ENCODE measurements around the gene KAZN.

KAZN gene

GRCh38 chr1:14611792-14612191, 13.3 kb downstream of the KAZN start:
- H3K4me1 ChIP-seq (ENCODE audit: control insufficient read depth in 2 of 2, insufficient read depth in 2 of 2, low read length in 2 of 2) = no peaks in the 10 kb centered on the region
- H3K9me3 ChIP-seq (ENCODE audit: control insufficient read depth in 2 of 2, low read length in 2 of 2) = no peaks in the 10 kb centered on the region
- H3K27me3 ChIP-seq (ENCODE audit: control insufficient read depth in 2 of 2, insufficient read depth in 2 of 2, low read length in 2 of 2) = no peaks in the 10 kb centered on the region
- no peak overlapping the region for H3K4me3 ChIP-seq (ENCODE audit: low read length in 2 of 2)
- H3K36me3 ChIP-seq (ENCODE audit: control insufficient read depth in 2 of 2, insufficient read depth in 2 of 2, low read length in 2 of 2) = no peaks in the 10 kb centered on the region
- no peak overlapping the region for H3K9ac ChIP-seq (ENCODE audit: low read depth in 1 of 2, low read length in 2 of 2)
- H3K27ac ChIP-seq (ENCODE audit: low read depth in 2 of 2, low read length in 2 of 2) = no peak overlapping the region

- H3K4me3 ChIP-seq (ENCODE audit: low read length in 2 of 2) = no peak overlapping the region
- H3K27ac ChIP-seq (ENCODE audit: low read depth in 2 of 2, low read length in 2 of 2) = no peak overlapping the region
- H3K36me3 ChIP-seq (ENCODE audit: control insufficient read depth in 2 of 2, insufficient read depth in 2 of 2, low read length in 2 of 2) = no peaks in the 10 kb centered on the region
- no peaks in the 10 kb centered on the region for H3K9me3 ChIP-seq (ENCODE audit: control insufficient read depth in 2 of 2, low read length in 2 of 2)
- no peaks in the 10 kb centered on the region for H3K27me3 ChIP-seq (ENCODE audit: control insufficient read depth in 2 of 2, insufficient read depth in 2 of 2, low read length in 2 of 2)
- H3K4me1 ChIP-seq (ENCODE audit: control insufficient read depth in 2 of 2, insufficient read depth in 2 of 2, low read length in 2 of 2) = no peaks in the 10 kb centered on the region
- no peak overlapping the region for H3K9ac ChIP-seq (ENCODE audit: low read depth in 1 of 2, low read length in 2 of 2)
Measured at GRCh38 chr1:14612256-14612655, 13.8 kb downstream of the KAZN start.

- H3K9ac ChIP-seq (ENCODE audit: low read depth in 1 of 2, low read length in 2 of 2) = no peak overlapping the region
- no peaks in the 10 kb centered on the region for H3K4me1 ChIP-seq (ENCODE audit: control insufficient read depth in 2 of 2, insufficient read depth in 2 of 2, low read length in 2 of 2)
- no peak overlapping the region for H3K27ac ChIP-seq (ENCODE audit: low read depth in 2 of 2, low read length in 2 of 2)
- no peaks in the 10 kb centered on the region for H3K9me3 ChIP-seq (ENCODE audit: control insufficient read depth in 2 of 2, low read length in 2 of 2)
- H3K27me3 ChIP-seq (ENCODE audit: control insufficient read depth in 2 of 2, insufficient read depth in 2 of 2, low read length in 2 of 2) = no peaks in the 10 kb centered on the region
- no peaks in the 10 kb centered on the region for H3K36me3 ChIP-seq (ENCODE audit: control insufficient read depth in 2 of 2, insufficient read depth in 2 of 2, low read length in 2 of 2)
- no peak overlapping the region for H3K4me3 ChIP-seq (ENCODE audit: low read length in 2 of 2)
Measured at GRCh38 chr1:14613926-14614325, 15.4 kb downstream of the KAZN start.

DNA sequence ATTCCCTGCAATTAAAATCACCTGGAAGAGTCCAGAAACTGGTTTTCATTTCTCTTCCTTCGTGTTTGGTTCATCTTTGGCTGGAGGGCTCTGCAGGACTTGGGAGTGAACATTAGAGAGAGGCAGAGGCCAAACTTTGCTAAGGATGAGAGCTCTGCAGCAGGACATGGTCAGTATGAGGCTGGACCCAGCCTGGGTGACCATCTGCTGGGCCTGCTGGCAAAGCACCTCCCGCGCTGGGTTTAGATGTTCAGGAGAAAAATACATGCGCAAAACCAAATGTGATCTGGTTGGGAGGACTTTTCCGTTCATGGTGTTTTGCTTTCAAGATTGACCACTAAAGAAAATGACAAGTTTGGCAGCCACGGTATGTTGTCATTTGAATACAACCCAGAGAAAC, 15.9 kb downstream of the KAZN start:
- H3K4me1 ChIP-seq (ENCODE audit: control insufficient read depth in 2 of 2, insufficient read depth in 2 of 2, low read length in 2 of 2) = no peaks in the 10 kb centered on the region
- no peak overlapping the region for H3K4me3 ChIP-seq (ENCODE audit: low read length in 2 of 2)
- H3K27me3 ChIP-seq (ENCODE audit: control insufficient read depth in 2 of 2, insufficient read depth in 2 of 2, low read length in 2 of 2) = no peaks in the 10 kb centered on the region
- no peaks in the 10 kb centered on the region for H3K36me3 ChIP-seq (ENCODE audit: control insufficient read depth in 2 of 2, insufficient read depth in 2 of 2, low read length in 2 of 2)
- no peak overlapping the region for H3K9ac ChIP-seq (ENCODE audit: low read depth in 1 of 2, low read length in 2 of 2)
- H3K27ac ChIP-seq (ENCODE audit: low read depth in 2 of 2, low read length in 2 of 2) = no peak overlapping the region
- no peaks in the 10 kb centered on the region for H3K9me3 ChIP-seq (ENCODE audit: control insufficient read depth in 2 of 2, low read length in 2 of 2)

GRCh38 chr1:14615549-14616218, 17.2 kb downstream of the KAZN start:
- Histone ChIP-seq H3K4me1 (ENCODE audit: control insufficient read depth in 2 of 2, insufficient read depth in 2 of 2, low read length in 2 of 2) (no peaks in the 10 kb centered on the region), H3K27me3 (ENCODE audit: control insufficient read depth in 2 of 2, insufficient read depth in 2 of 2, low read length in 2 of 2) (no peaks in the 10 kb centered on the region), H3K9ac (ENCODE audit: low read depth in 1 of 2, low read length in 2 of 2) (no peak overlapping the region), H3K4me3 (ENCODE audit: low read length in 2 of 2) (no peak overlapping the region), H3K9me3 (ENCODE audit: control insufficient read depth in 2 of 2, low read length in 2 of 2) (no peaks in the 10 kb centered on the region), H3K27ac (ENCODE audit: low read depth in 2 of 2, low read length in 2 of 2) (no peak overlapping the region), H3K36me3 (ENCODE audit: control insufficient read depth in 2 of 2, insufficient read depth in 2 of 2, low read length in 2 of 2) (no peaks in the 10 kb centered on the region)

- H3K27me3 ChIP-seq (ENCODE audit: control insufficient read depth in 2 of 2, insufficient read depth in 2 of 2, low read length in 2 of 2) = no peaks in the 10 kb centered on the region
- H3K4me3 ChIP-seq (ENCODE audit: low read length in 2 of 2) = no peak overlapping the region
- H3K9me3 ChIP-seq (ENCODE audit: control insufficient read depth in 2 of 2, low read length in 2 of 2) = no peaks in the 10 kb centered on the region
- no peaks in the 10 kb centered on the region for H3K4me1 ChIP-seq (ENCODE audit: control insufficient read depth in 2 of 2, insufficient read depth in 2 of 2, low read length in 2 of 2)
- H3K9ac ChIP-seq (ENCODE audit: low read depth in 1 of 2, low read length in 2 of 2) = no peak overlapping the region
- no peaks in the 10 kb centered on the region for H3K36me3 ChIP-seq (ENCODE audit: control insufficient read depth in 2 of 2, insufficient read depth in 2 of 2, low read length in 2 of 2)
- H3K27ac ChIP-seq (ENCODE audit: low read depth in 2 of 2, low read length in 2 of 2) = no peak overlapping the region
Measured at GRCh38 chr1:14616632-14617396, 18.3 kb downstream of the KAZN start.

DNA sequence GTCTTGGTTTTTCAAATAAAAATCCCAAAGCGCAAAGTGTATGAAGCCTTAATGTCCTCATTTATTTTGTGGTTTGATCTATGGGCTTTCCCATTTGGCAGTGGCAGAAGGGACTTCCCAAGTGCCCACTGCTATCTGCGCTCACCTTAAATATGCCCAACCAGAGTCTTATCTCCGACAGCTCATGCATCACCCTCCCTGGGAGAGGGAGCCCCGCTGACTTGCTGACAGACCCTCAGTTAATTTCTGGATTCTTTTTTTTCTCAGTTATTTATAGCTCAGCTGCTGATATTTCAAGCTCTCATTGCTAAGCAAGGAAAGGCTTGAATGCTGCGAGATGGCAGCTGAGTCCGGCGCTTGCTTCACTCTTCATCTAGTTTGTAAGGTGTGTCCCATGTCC, 19.3 kb downstream of the KAZN start:
- H3K9me3 ChIP-seq (ENCODE audit: control insufficient read depth in 2 of 2, low read length in 2 of 2) = no peaks in the 10 kb centered on the region
- H3K27me3 ChIP-seq (ENCODE audit: control insufficient read depth in 2 of 2, insufficient read depth in 2 of 2, low read length in 2 of 2) = no peaks in the 10 kb centered on the region
- H3K4me3 ChIP-seq (ENCODE audit: low read length in 2 of 2) = no peak overlapping the region
- no peaks in the 10 kb centered on the region for H3K4me1 ChIP-seq (ENCODE audit: control insufficient read depth in 2 of 2, insufficient read depth in 2 of 2, low read length in 2 of 2)
- H3K27ac ChIP-seq (ENCODE audit: low read depth in 2 of 2, low read length in 2 of 2) = no peak overlapping the region
- no peaks in the 10 kb centered on the region for H3K36me3 ChIP-seq (ENCODE audit: control insufficient read depth in 2 of 2, insufficient read depth in 2 of 2, low read length in 2 of 2)
- H3K9ac ChIP-seq (ENCODE audit: low read depth in 1 of 2, low read length in 2 of 2) = no peak overlapping the region

DNA sequence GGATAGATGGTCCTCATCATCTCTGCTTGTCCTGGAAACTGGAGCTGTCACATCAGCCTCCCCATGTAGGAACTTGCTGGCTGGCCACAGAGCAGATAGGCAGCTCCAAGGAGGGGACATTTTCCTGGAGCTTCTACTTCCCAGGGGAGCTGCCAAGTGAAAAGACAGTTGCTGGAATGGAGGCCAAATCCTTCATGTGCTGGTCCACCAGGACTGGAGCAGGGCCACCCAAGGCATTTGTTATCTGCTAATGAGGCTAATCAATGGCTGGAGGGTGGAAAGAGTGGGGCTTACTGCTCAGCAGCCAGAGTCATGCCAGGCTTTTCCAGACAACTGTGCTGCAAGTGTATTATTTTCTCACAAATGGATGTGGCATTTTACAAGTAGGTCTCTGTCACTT, 22.5 kb downstream of the KAZN start:
- H3K9ac ChIP-seq (ENCODE audit: low read depth in 1 of 2, low read length in 2 of 2) = no peak overlapping the region
- H3K27me3 ChIP-seq (ENCODE audit: control insufficient read depth in 2 of 2, insufficient read depth in 2 of 2, low read length in 2 of 2) = no peaks in the 10 kb centered on the region
- H3K36me3 ChIP-seq (ENCODE audit: control insufficient read depth in 2 of 2, insufficient read depth in 2 of 2, low read length in 2 of 2) = no peaks in the 10 kb centered on the region
- no peaks in the 10 kb centered on the region for H3K9me3 ChIP-seq (ENCODE audit: control insufficient read depth in 2 of 2, low read length in 2 of 2)
- H3K4me1 ChIP-seq (ENCODE audit: control insufficient read depth in 2 of 2, insufficient read depth in 2 of 2, low read length in 2 of 2) = no peaks in the 10 kb centered on the region
- H3K4me3 ChIP-seq (ENCODE audit: low read length in 2 of 2) = no peak overlapping the region
- H3K27ac ChIP-seq (ENCODE audit: low read depth in 2 of 2, low read length in 2 of 2) = no peak overlapping the region

DNA sequence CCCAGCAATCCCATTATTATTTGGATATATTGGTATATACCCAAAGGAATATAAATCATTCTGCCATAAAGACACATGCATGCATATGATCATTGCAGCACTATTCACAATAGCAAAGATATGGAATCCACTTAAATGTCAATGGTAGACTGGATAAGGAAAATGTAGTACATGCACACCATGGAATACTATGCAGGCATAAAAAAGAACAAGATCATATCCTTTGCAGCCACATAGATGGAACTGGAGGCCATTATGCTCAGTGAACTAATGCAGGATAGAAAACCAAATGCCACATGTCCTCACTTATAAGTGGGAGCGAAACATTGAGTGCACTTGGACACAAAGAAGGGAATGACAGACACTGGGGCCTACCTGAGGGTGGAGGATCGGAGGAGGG, 24.6 kb downstream of the KAZN start:
- H3K9ac ChIP-seq (ENCODE audit: low read depth in 1 of 2, low read length in 2 of 2) = no peak overlapping the region

GRCh38 chr1:14624941-14625340, 26.5 kb downstream of the KAZN start:
- no peaks in the 10 kb centered on the region for H3K27me3 ChIP-seq (ENCODE audit: control insufficient read depth in 2 of 2, insufficient read depth in 2 of 2, low read length in 2 of 2)
- peaks cover 0 to 3% of the 10 kb centered on the region in 2 donors for H3K4me1 ChIP-seq (ENCODE audit: control insufficient read depth in 2 of 2, insufficient read depth in 2 of 2, low read length in 2 of 2)
- no peak overlapping the region for H3K9ac ChIP-seq (ENCODE audit: low read depth in 1 of 2, low read length in 2 of 2)
- H3K4me3 ChIP-seq (ENCODE audit: low read length in 2 of 2) = no peak overlapping the region
- no peaks in the 10 kb centered on the region for H3K9me3 ChIP-seq (ENCODE audit: control insufficient read depth in 2 of 2, low read length in 2 of 2)
- H3K27ac ChIP-seq (ENCODE audit: low read depth in 2 of 2, low read length in 2 of 2) = no peak overlapping the region
- H3K36me3 ChIP-seq (ENCODE audit: control insufficient read depth in 2 of 2, insufficient read depth in 2 of 2, low read length in 2 of 2) = no peaks in the 10 kb centered on the region

More for the DNA sequence above, 24.6 kb downstream of the KAZN start:
- Histone ChIP-seq H3K27ac (ENCODE audit: low read depth in 2 of 2, low read length in 2 of 2) (no peak overlapping the region), H3K4me3 (ENCODE audit: low read length in 2 of 2) (no peak overlapping the region), H3K27me3 (ENCODE audit: control insufficient read depth in 2 of 2, insufficient read depth in 2 of 2, low read length in 2 of 2) (no peaks in the 10 kb centered on the region), H3K9me3 (ENCODE audit: control insufficient read depth in 2 of 2, low read length in 2 of 2) (no peaks in the 10 kb centered on the region), H3K4me1 (ENCODE audit: control insufficient read depth in 2 of 2, insufficient read depth in 2 of 2, low read length in 2 of 2) (peaks cover 0 to 3% of the 10 kb centered on the region in 2 donors), H3K36me3 (ENCODE audit: control insufficient read depth in 2 of 2, insufficient read depth in 2 of 2, low read length in 2 of 2) (no peaks in the 10 kb centered on the region)
